Prostate gland (tissue), 2 donors: Measurements from ENCODE around the gene HLA-E. TPM values are rescaled to one million over a fixed set of nuclear protein-coding genes. Genes with fewer than 3 reads are reported as not detected.
"Not testable (repeated sequence)": the region's sequence is repeated elsewhere in the genome, so short reads cannot be mapped to it uniquely, and the experiment has no call there.

Experiments
- DNase-seq: peaks from one replicate; pipeline ENCODE4 v3.0.0-alpha.2; 2019; ENCODE audit warnings: low spot score
- H3K27ac ChIP-seq, 2 donors: fragments of 200-600 bp; sonication (generic); 2 replicates each; pipeline ENCODE4 v1.5.1; 2017 to 2019
- H3K27me3 ChIP-seq: fragments of 200-600 bp; sonication (generic); replicated peaks from 2 replicates; pipeline ENCODE4 v1.5.1; 2019; ENCODE audit not compliant: insufficient read depth
- H3K36me3 ChIP-seq, 2 donors: fragments of 200-600 bp; sonication (generic); 1 replicate in 1 of 2; 2 replicates in 1 of 2; pipeline versions ENCODE4 v1.5.1 to v1.8.1; 2017 to 2019
- H3K4me1 ChIP-seq: fragments of 200-600 bp; sonication (generic); replicated peaks from 2 replicates; pipeline ENCODE4 v1.5.1; 2019
- H3K4me3 ChIP-seq, 2 donors: fragments of 200-600 bp; sonication (generic); 2 replicates each; pipeline ENCODE4 v1.5.1; 2017 to 2019
- H3K9me3 ChIP-seq: fragments of 200-600 bp; sonication (generic); 2 replicates; pipeline ENCODE4 v1.5.1; 2017
- CTCF ChIP-seq, 4 experiments: fragments of 200-600 bp in 2 of 4; fragments of 450-650 bp in 2 of 4; sonication (generic) in 2 of 4; IDR thresholded peaks; 1 replicate in 3 of 4; 2 replicates in 1 of 4; pipeline ENCODE4 v1.5.1; 2016 to 2019; ENCODE audit warnings: antibody characterized with exemption in 4 of 4, mild to moderate bottlenecking in 2 of 4, moderate library complexity in 2 of 4
- POLR2A ChIP-seq: fragments of 450-650 bp; IDR thresholded peaks from one replicate; pipeline ENCODE4 v1.6.1; 2016; ENCODE audit warnings: antibody characterized with exemption, mild to moderate bottlenecking
- POLR2AphosphoS5 ChIP-seq: sonication (generic); formaldehyde crosslinking; IDR thresholded peaks from one replicate; pipeline ENCODE4 v1.6.1; 2017; ENCODE audit warnings: antibody characterized with exemption
- WGBS: methylation state at CpG from one replicate; pipeline ENCODE4 v1.1.5; 2018; 5-methylcytosine and 5-hydroxymethylcytosine counted together
- intact Hi-C: fragments of 100-400 bp; cut with DNase I; formaldehyde crosslinking; loops from one replicate; pipeline ENCODE4 v1.14.2; 2022
- total RNA-seq, 2 donors: library from RNA; depleted of rRNA; stranded (reverse); fragments of >200 nt; gene quantifications; one replicate each; pipeline ENCODE4 v1.1.0, GENCODE V29; 2016

HLA-E gene
- total RNA-seq, 2 donors from 2014 or later = 293 to 354 TPM

DNA sequence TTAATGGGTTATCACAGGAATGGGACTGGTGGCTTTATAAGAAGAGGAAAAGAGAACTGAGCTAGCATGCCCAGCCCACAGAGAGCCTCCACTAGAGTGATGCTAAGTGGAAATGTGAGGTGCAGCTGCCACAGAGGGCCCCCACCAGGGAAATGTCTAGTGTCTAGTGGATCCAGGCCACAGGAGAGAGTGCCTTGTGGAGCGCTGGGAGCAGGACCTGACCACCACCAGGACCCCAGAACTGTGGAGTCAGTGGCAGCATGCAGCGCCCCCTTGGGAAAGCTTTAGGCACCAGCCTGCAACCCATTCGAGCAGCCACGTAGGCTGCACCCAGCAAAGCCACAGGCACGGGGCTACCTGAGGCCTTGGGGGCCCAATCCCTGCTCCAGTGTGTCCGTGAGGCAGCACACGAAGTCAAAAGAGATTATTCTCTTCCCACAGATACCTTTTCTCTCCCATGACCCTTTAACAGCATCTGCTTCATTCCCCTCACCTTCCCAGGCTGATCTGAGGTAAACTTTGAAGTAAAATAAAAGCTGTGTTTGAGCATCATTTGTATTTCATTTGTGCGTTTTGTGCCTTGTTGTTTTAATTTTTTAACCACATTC, 4.4 kb downstream of the HLA-E start:
- H3K4me1 ChIP-seq = no peaks in the 10 kb centered on the region
- no peak for TF ChIP-seq POLR2AphosphoS5
- TF ChIP-seq POLR2A = no peak
- TF ChIP-seq CTCF (IDR thresholded peaks at IDR 0.05) = no peak
- no peak overlapping the region for H3K27ac ChIP-seq
- intact Hi-C loops = no loop called here
- no peaks in the 10 kb centered on the region for H3K9me3 ChIP-seq
- 71% methylated on average over 8 of the region's 8 CpGs for WGBS
- no peak overlapping the region for H3K4me3 ChIP-seq
- DNase-seq = no peak
- no peaks in the 10 kb centered on the region for H3K27me3 ChIP-seq
- H3K36me3 ChIP-seq = peaks cover 0 to 4% of the 10 kb centered on the region in 2 donors

GRCh38 chr6:30494291-30494861, 5.1 kb downstream of the HLA-E start:
- no peaks in the 10 kb centered on the region for H3K27me3 ChIP-seq
- H3K27ac ChIP-seq = no peak overlapping the region
- TF ChIP-seq POLR2AphosphoS5 (no peak), CTCF (IDR thresholded peaks at IDR 0.05) (no peak), POLR2A (no peak)
- H3K36me3 ChIP-seq = peaks cover 0 to 4% of the 10 kb centered on the region in 2 donors
- no peaks in the 10 kb centered on the region for H3K9me3 ChIP-seq
- H3K4me3 ChIP-seq = no peak overlapping the region
- H3K4me1 ChIP-seq = no peaks in the 10 kb centered on the region
- intact Hi-C loops = no loop called here
- DNase-seq = no peak
- 89% methylated on average over 8 of the region's 8 CpGs for WGBS

GRCh38 chr6:30495060-30495459, 5.8 kb downstream of the HLA-E start:
- H3K27ac ChIP-seq, H3K4me3 ChIP-seq, DNase-seq, intact Hi-C loops, H3K36me3 ChIP-seq, H3K27me3 ChIP-seq, H3K9me3 ChIP-seq, H3K4me1 ChIP-seq: not testable (repeated sequence)
- 90% methylated on average over 4 of the region's 4 CpGs for WGBS

DNA sequence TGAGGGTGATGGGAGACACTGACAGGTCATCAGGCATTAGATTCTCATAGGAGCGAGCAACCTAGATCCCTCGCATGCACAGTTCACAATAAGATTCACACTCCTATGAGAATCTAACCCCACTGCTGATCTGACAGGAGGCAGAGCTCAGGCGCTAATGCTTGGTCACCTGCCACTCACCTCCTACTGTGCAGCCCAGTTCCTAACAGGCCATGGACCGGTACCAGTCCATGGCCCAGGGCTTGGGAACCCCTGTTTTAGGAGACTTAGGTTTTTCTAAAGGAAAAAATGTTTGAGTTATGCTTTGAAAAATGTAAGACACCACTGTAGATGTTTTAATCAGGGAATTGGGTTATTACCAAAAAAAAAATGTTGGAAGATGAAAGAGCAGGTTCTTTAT, 6.7 kb downstream of the HLA-E start:
- 89% methylated on average over 4 of the region's 4 CpGs for WGBS
- no peaks in the 10 kb centered on the region for H3K9me3 ChIP-seq
- no peak for DNase-seq
- H3K4me1 ChIP-seq = no peaks in the 10 kb centered on the region
- H3K27ac ChIP-seq = no peak overlapping the region
- H3K27me3 ChIP-seq = no peaks in the 10 kb centered on the region
- intact Hi-C loops = no loop called here
- TF ChIP-seq POLR2AphosphoS5 (no peak), POLR2A (no peak), CTCF (IDR thresholded peaks at IDR 0.05) (no peak)
- peaks cover 0 to 4% of the 10 kb centered on the region in 2 donors for H3K36me3 ChIP-seq
- no peak overlapping the region for H3K4me3 ChIP-seq

DNA sequence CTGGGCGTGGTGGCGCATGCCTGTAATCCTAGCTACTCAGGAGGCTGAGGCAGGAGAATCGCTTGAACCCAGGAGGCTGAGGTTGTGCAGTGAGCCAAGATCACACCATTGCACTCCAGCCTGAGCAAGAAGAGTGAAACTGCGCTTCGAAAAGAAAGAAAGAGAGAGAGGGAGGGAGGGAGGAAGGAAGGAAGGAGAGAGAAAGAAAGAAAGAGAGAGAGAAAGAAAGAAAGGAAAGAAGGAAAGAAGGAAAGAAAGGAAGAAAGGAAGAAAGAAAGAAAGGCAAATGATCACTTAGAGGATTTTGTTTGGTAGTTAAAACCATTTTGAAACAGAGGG, 7.9 kb downstream of the HLA-E start:
- intact Hi-C loops, H3K4me1 ChIP-seq, H3K36me3 ChIP-seq, H3K9me3 ChIP-seq, H3K27me3 ChIP-seq, H3K27ac ChIP-seq, H3K4me3 ChIP-seq, DNase-seq: not testable (repeated sequence)
- WGBS = 96% methylated on average over 5 of the region's 5 CpGs

- 92% methylated on average over 3 of the region's 3 CpGs for WGBS
- DNase-seq = no peak
- no peaks in the 10 kb centered on the region for H3K4me1 ChIP-seq
Observed at GRCh38 chr6:30497714-30498113, 8.4 kb downstream of the HLA-E start.

GRCh38 chr6:30498705-30499104, 9.4 kb downstream of the HLA-E start:
- 93% methylated on average over 21 of the region's 37 CpGs for WGBS
- DNase-seq, H3K27me3 ChIP-seq, H3K4me3 ChIP-seq, intact Hi-C loops, H3K9me3 ChIP-seq, H3K4me1 ChIP-seq, H3K36me3 ChIP-seq, H3K27ac ChIP-seq: not testable (repeated sequence)

More at GRCh38 chr6:30497714-30498113, 8.4 kb downstream of the HLA-E start:
- Histone ChIP-seq H3K9me3 (no peaks in the 10 kb centered on the region), H3K4me3 (no peak overlapping the region), H3K36me3 (no peaks in the 10 kb centered on the region), H3K27ac (no peak overlapping the region), H3K27me3 (no peaks in the 10 kb centered on the region)
- TF ChIP-seq POLR2A = no peak
- intact Hi-C loops = no loop called here
